Fibroblast of skin of right quadriceps (primary cell): ENCODE results near the gene KLHL11.
"Not testable (repeated sequence)": the region's sequence is repeated elsewhere in the genome, so short reads cannot be mapped to it uniquely, and the experiment has no call there.

Experiments used
- DNase-seq: peaks from one replicate; pipeline ENCODE4 v3.0.0-alpha.2; 2013

Gene KLHL11

GRCh38 chr17:41835800-41836549 lies 29.2 kb downstream of the KLHL11 start, which contains the start of gene NT5C3B:
NT5C3B (minus strand) TSS chr17:41836232; CDS start chr17:41836193, 39 bp downstream.
- peak; percentile 45 for DNase-seq

GRCh38 chr17:41835214-41835799 lies 29.9 kb downstream of the KLHL11 start:
- no peak for DNase-seq

GRCh38 chr17:41829961-41830360 lies 35.3 kb downstream of the KLHL11 start:
- not testable (repeated sequence) for DNase-seq

- no peak for DNase-seq
These were observed 39.9 kb downstream of the KLHL11 start for GRCh38 chr17:41825175-41825845.

GRCh38 chr17:41824086-41824485 lies 41.1 kb downstream of the KLHL11 start:
- no peak for DNase-seq

GRCh38 chr17:41823580-41823979 lies 41.6 kb downstream of the KLHL11 start:
- DNase-seq: no peak

- no peak for DNase-seq
These were observed 42.1 kb downstream of the KLHL11 start for GRCh38 chr17:41823141-41823524.

- DNase-seq: no peak
These were observed 42.7 kb downstream of the KLHL11 start for GRCh38 chr17:41822216-41823140.

- no peak for DNase-seq
These were observed 43.4 kb downstream of the KLHL11 start for GRCh38 chr17:41821776-41822175.

GRCh38 chr17:41818024-41818423 lies 47.2 kb downstream of the KLHL11 start:
- DNase-seq: no peak

- DNase-seq: no peak
These were observed 48.4 kb downstream of the KLHL11 start for GRCh38 chr17:41816637-41817320.

GRCh38 chr17:41814195-41814594 lies 51.0 kb downstream of the KLHL11 start:
- no peak for DNase-seq

GRCh38 chr17:41813699-41814124 lies 51.5 kb downstream of the KLHL11 start:
- DNase-seq: no peak

- DNase-seq: no peak
These were observed 52.0 kb downstream of the KLHL11 start for GRCh38 chr17:41813152-41813680.

- peak; percentile 93 for DNase-seq
These were observed 52.7 kb downstream of the KLHL11 start, which contains the start of gene FKBP10 for GRCh38 chr17:41812381-41813151. FKBP10 (plus strand) TSS chr17:41813004; CDS start chr17:41813035, 31 bp downstream.

- peak; percentile 75 for DNase-seq
These were observed 53.5 kb downstream of the KLHL11 start, which contains the start of gene P3H4 for GRCh38 chr17:41811549-41812380. P3H4 (minus strand) TSS chr17:41811949; CDS start chr17:41811915, 34 bp downstream.

GRCh38 chr17:41810659-41811548 lies 54.3 kb downstream of the KLHL11 start:
- no peak for DNase-seq

- DNase-seq: no peak
These were observed 58.4 kb downstream of the KLHL11 start for GRCh38 chr17:41806685-41807445.
